Kidney (tissue), 14 donors: ENCODE data around the gene SLC12A5. TPM values are rescaled to one million over a fixed set of nuclear protein-coding genes. Genes with fewer than 3 reads are reported as not detected.
"Not testable (repeated sequence)": the region's sequence is repeated elsewhere in the genome, so short reads cannot be mapped to it uniquely, and the experiment has no call there.

Source experiments
- DNase-seq, 5 donors: peaks; one replicate each; pipeline ENCODE4 v3.0.0-alpha.2; 2013 to 2020
- FAIRE-seq: peaks from 2 replicates; lab custom pipeline; 2012; peaks lifted over from hg19 to GRCh38; lab: Jason Lieb, UNC
- H3K27ac ChIP-seq, 2 donors: one replicate each; pipeline ENCODE4 v1.7.0; 2013; ENCODE audit warnings: low read depth in 2 of 2, low read length in 2 of 2, inconsistent platforms in 1 of 2
- H3K27me3 ChIP-seq: one replicate; pipeline ENCODE4 v1.7.1; 2013; ENCODE audit warnings: low read length, inconsistent platforms; ENCODE audit not compliant: control insufficient read depth, insufficient read depth
- H3K36me3 ChIP-seq, 3 donors: one replicate each; pipeline versions ENCODE4 v1.7.0 to v1.7.1; 2013; ENCODE audit warnings: low read length in 3 of 3, control low read depth in 1 of 3, inconsistent platforms in 1 of 3; ENCODE audit not compliant: insufficient read depth in 3 of 3, control insufficient read depth in 2 of 3
- H3K4me1 ChIP-seq, 3 donors: one replicate each; pipeline versions ENCODE4 v1.7.0 to v1.7.1; 2013; ENCODE audit warnings: low read length in 3 of 3, inconsistent platforms in 1 of 3, low read depth in 1 of 3; ENCODE audit not compliant: control insufficient read depth in 2 of 3, insufficient read depth in 2 of 3
- H3K4me3 ChIP-seq, 3 donors: one replicate each; pipeline versions ENCODE4 v1.7.0 to v1.8.1; 2013; ENCODE audit warnings: low read length in 3 of 3, control low read depth in 1 of 3, inconsistent platforms in 1 of 3
- H3K9ac ChIP-seq, 3 donors: one replicate each; pipeline versions ENCODE4 v1.7.0 to v1.7.1; 2013; ENCODE audit warnings: low read length in 3 of 3, control low read depth in 1 of 3, inconsistent platforms in 1 of 3
- H3K9me3 ChIP-seq, 3 donors: one replicate each; pipeline versions ENCODE4 v1.7.0 to v1.7.1; 2013; ENCODE audit warnings: low read length in 3 of 3, control low read depth in 1 of 3, inconsistent platforms in 1 of 3; ENCODE audit not compliant: control insufficient read depth in 2 of 3, insufficient read depth in 1 of 3
- CTCF ChIP-seq: IDR thresholded peaks from 3 replicates; pipeline ENCODE4 v1.5.1; 2012; ENCODE audit warnings: mild to moderate bottlenecking, moderate library complexity, borderline replicate concordance; ENCODE audit not compliant: insufficient read depth; ENCODE audit errors: extremely low read depth
- intact Hi-C: fragments of 100-400 bp; cut with DNase I; formaldehyde crosslinking; loops from one replicate; pipeline ENCODE4 v1.11.1; 2022
- polyA plus RNA-seq: library from polyadenylated mRNA; stranded (reverse); fragments of 350-450 nt; fragmentation: Illumina TruSeq; extraction: RNeasy Lipid Tissue Mini Kit (QIAGEN cat#74804); gene quantifications from one replicate; pipeline ENCODE4 v1.2.3, GENCODE V29; 2014; ENCODE audit warnings: low read depth, low replicate concordance; ENCODE audit not compliant: insufficient read depth
- total RNA-seq: library from RNA; stranded (reverse); fragmentation: NEBNext Ultra II Directional; extraction: Animal tissue kit (Norgen Biotek cat#: 25700); gene quantifications from one replicate; pipeline ENCODE4 v1.2.1, GENCODE V29; 2021
- donor health status: control.
- donor health status: control.
- donor health status: control.
- donor health status: control.
- donor health status: control.
- donor health status: DM: yes; HTN: yes; CAD: no.
- donor health status: Normal renal cell carcinoma (clear cell type).

The SLC12A5 gene
- total and polyA plus RNA-seq, 2 donors from 2014 or later = 2.0 to 2.5 TPM

GRCh38 chr20:46089167-46089416 is 60.1 kb downstream of the SLC12A5 start:
- intact Hi-C loops = no loop called here
- no peaks in the 10 kb centered on the region for H3K36me3 ChIP-seq
- peaks cover 0 to 24% (median 15%) of the 10 kb centered on the region in 3 donors for H3K4me1 ChIP-seq
- no peak for TF ChIP-seq CTCF
- peak overlapping the region; percentile 38 to 89 (median 87) for H3K9ac ChIP-seq
- DNase-seq = no peak
- no peaks in the 10 kb centered on the region for H3K27me3 ChIP-seq
- no peak for FAIRE-seq
- peak overlapping the region; percentile 98 to 99 for H3K27ac ChIP-seq
- peak overlapping the region; percentile 68 to 92 (median 82) for H3K4me3 ChIP-seq
- H3K9me3 ChIP-seq = no peaks in the 10 kb centered on the region

GRCh38 chr20:46089417-46090388 is 60.7 kb downstream of the SLC12A5 start, which contains the start of gene NCOA5:
TSS of gene NCOA5 (minus strand) at chr20:46089962. CDS start at chr20:46079424, 10,538 bp downstream.
- intact Hi-C loops = no loop called here
- Histone ChIP-seq H3K27me3 (no peaks in the 10 kb centered on the region), H3K4me1 (peaks cover 0 to 22% (median 15%) of the 10 kb centered on the region in 3 donors), H3K27ac (peak within 1 kb of the TSS; percentile 98 to 99), H3K36me3 (no peaks in the 10 kb centered on the region), H3K9me3 (no peaks in the 10 kb centered on the region), H3K9ac (peak within 1 kb of the TSS; percentile 77 to 89 (median 87)), H3K4me3 (peak within 1 kb of the TSS; percentile 82 to 92 (median 85))
- FAIRE-seq (no peak), DNase-seq (peak; percentile 97 to 98 (median 98))
- TF ChIP-seq CTCF = no peak

- intact Hi-C loops, H3K4me3 ChIP-seq, FAIRE-seq: not testable (repeated sequence)
These were observed 62.9 kb downstream of the SLC12A5 start for GRCh38 chr20:46091622-46092535.

More at GRCh38 chr20:46091622-46092535, 62.9 kb downstream of the SLC12A5 start:
- peak in 2 of 5 donors; percentile 36 to 78 for DNase-seq
- H3K4me1 ChIP-seq, H3K27ac ChIP-seq, H3K9me3 ChIP-seq, H3K27me3 ChIP-seq, H3K36me3 ChIP-seq, H3K9ac ChIP-seq: not testable (repeated sequence)
